Transverse colon (tissue), 3 donors: Measurements from ENCODE around the gene KRTAP24-1.

Experiments used
- EP300 ChIP-seq: sonication (generic); formaldehyde crosslinking; IDR thresholded peaks from one replicate; pipeline ENCODE4 v1.6.1; 2017; ENCODE audit warnings: antibody characterized with exemption, low read depth
- TF ChIP-seq, protein P1 (sequence below), 5 experiments: fragments of 200-600 bp in 3 of 5; fragments of 450-650 bp in 2 of 5; sonication (generic) in 3 of 5; IDR thresholded peaks; 1 replicate in 2 of 5; 2 replicates in 3 of 5; pipeline ENCODE4 v1.5.1; 2016 to 2017; ENCODE audit warnings: antibody characterized with exemption in 5 of 5, inconsistent platforms in 3 of 5, mild to moderate bottlenecking in 2 of 5, moderate library complexity in 1 of 5

DNA sequence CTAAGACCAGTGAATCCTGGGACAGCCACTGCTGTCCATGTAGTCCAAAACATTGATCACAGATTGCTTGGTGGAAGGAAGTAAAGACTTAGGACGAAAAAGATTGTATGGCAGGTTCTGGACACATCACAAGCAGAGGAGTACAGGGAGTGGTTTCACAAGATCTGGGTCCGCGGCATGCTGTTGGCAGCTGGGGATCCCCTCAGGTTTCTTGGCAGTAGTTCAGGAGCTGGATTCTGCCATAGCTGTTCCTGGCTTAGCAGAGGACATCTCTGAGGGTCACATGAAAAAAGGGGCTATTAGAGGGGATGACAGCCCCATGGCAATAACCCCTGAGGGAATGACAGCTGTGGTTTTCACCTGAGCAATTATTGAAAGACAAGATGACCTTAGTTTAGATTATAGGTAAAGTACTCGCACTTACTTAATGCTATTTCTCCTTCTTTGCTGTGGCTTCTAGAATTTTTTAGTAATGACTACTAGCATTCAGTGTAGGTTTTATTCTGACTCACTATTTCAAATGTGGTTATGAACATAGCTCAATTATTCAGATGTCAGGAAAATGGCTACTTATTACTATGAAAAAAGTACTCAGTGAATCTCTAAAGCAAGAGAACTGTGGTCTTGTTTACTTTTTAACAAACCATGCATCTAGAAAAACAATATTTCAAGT, 46.6 kb upstream of the KRTAP24-1 start:
- TF ChIP-seq, protein P1, sequence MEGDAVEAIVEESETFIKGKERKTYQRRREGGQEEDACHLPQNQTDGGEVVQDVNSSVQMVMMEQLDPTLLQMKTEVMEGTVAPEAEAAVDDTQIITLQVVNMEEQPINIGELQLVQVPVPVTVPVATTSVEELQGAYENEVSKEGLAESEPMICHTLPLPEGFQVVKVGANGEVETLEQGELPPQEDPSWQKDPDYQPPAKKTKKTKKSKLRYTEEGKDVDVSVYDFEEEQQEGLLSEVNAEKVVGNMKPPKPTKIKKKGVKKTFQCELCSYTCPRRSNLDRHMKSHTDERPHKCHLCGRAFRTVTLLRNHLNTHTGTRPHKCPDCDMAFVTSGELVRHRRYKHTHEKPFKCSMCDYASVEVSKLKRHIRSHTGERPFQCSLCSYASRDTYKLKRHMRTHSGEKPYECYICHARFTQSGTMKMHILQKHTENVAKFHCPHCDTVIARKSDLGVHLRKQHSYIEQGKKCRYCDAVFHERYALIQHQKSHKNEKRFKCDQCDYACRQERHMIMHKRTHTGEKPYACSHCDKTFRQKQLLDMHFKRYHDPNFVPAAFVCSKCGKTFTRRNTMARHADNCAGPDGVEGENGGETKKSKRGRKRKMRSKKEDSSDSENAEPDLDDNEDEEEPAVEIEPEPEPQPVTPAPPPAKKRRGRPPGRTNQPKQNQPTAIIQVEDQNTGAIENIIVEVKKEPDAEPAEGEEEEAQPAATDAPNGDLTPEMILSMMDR (IDR thresholded peaks at IDR 0.05): no peak
- no peak for TF ChIP-seq EP300
